GM12878 (cell line): Measurements from ENCODE around the gene MXRA7. TPM values are rescaled to one million over a fixed set of nuclear protein-coding genes. Genes with fewer than 3 reads are reported as not detected.

Experiments used
- ATAC-seq: fragments of 200-7000 bp; cut with Tn5 transposase; 3 replicates; pipeline ENCODE4 v1.9.1; 2020; ENCODE audit warnings: mild to moderate bottlenecking, moderate library complexity
- BruUV-seq: library from RNA; stranded (reverse); fragments of 400-500 nt; replicated peaks from 2 replicates; lab custom pipeline; 2021; lab: Mats Ljungman, UMichigan
- CTCF ChIA-PET: fragments of 300-600 bp; sonication (Branson Sonifier 250); formaldehyde crosslinking; extraction: SDS; loops from one replicate; lab custom pipeline; 2021; ENCODE audit warnings: inconsistent platforms; lab: Yijun Ruan, JAX
- POLR2A ChIA-PET: fragments of 350-600 bp; formaldehyde crosslinking; extraction: SDS; loops from one replicate; lab custom pipeline; 2021; ENCODE audit warnings: inconsistent platforms; lab: Charles Lee
- RAD21 ChIA-PET: fragments of 300-600 bp; sonication (Branson Sonifier 250); formaldehyde crosslinking; loops from one replicate; lab custom pipeline; 2023; ENCODE audit warnings: antibody characterized with exemption; ENCODE audit not compliant: unreplicated experiment; lab: Charles Lee
- SMC1A ChIA-PET: fragments of 300-600 bp; sonication (Branson Sonifier 250); formaldehyde crosslinking; loops from one replicate; lab custom pipeline; 2023; ENCODE audit not compliant: unreplicated experiment, uncharacterized antibody; lab: Charles Lee
- DNase-seq: peaks from one replicate; pipeline ENCODE4 v3.0.0-alpha.2; 2011; ENCODE audit warnings: low read depth, low spot score
- FAIRE-seq: peaks from 3 replicates; lab custom pipeline; 2011; peaks lifted over from hg19 to GRCh38; lab: Jason Lieb, UNC
- H2AFZ ChIP-seq: 2 replicates; pipeline ENCODE4 v1.6.0; 2011; ENCODE audit warnings: low read depth, low read length, control low read depth; ENCODE audit not compliant: control insufficient read depth
- H3K27ac ChIP-seq: 2 replicates; pipeline ENCODE4 v1.5.1; 2011; ENCODE audit warnings: control low read depth; ENCODE audit not compliant: control insufficient read depth, insufficient read depth
- H3K27me3 ChIP-seq, 2 experiments: replicated peaks in 1 of 2; 2 replicates each; pipeline versions ENCODE4 v1.6.0 to v1.6.1; 2011; ENCODE audit warnings: low read length in 1 of 2; ENCODE audit not compliant: control insufficient read depth in 2 of 2, insufficient read depth in 2 of 2
- H3K36me3 ChIP-seq, 2 experiments: 2 replicates each; pipeline ENCODE4 v1.5.1; 2011; ENCODE audit warnings: low read length in 1 of 2; ENCODE audit not compliant: control insufficient read depth in 2 of 2, insufficient read depth in 2 of 2
- H3K4me1 ChIP-seq: 2 replicates; pipeline ENCODE4 v1.6.1; 2011; ENCODE audit warnings: mild to moderate bottlenecking, low read length, moderate library complexity, mixed read lengths; ENCODE audit not compliant: control insufficient read depth, insufficient read depth
- H3K4me2 ChIP-seq: 2 replicates; pipeline ENCODE4 v1.6.0; 2011; ENCODE audit warnings: control low read depth; ENCODE audit not compliant: control insufficient read depth, insufficient read depth
- H3K4me3 ChIP-seq: fragments of 200-600 bp; sonication (generic); 2 replicates; pipeline ENCODE4 v1.5.1; 2016
- H3K79me2 ChIP-seq: 2 replicates; pipeline ENCODE4 v1.6.0; 2011; ENCODE audit warnings: low read length; ENCODE audit not compliant: control insufficient read depth, insufficient read depth
- H3K9ac ChIP-seq: 2 replicates; pipeline ENCODE4 v1.8.0; 2011; ENCODE audit warnings: low read length, control low read depth, mixed read lengths; ENCODE audit not compliant: control insufficient read depth, insufficient read depth
- H3K9me3 ChIP-seq: replicated peaks from 3 replicates; pipeline ENCODE4 v1.5.1; 2011; ENCODE audit warnings: mild to moderate bottlenecking, low read length; ENCODE audit not compliant: control insufficient read depth, insufficient read depth
- H4K20me1 ChIP-seq: 2 replicates; pipeline ENCODE4 v1.6.0; 2011; ENCODE audit not compliant: control insufficient read depth, insufficient read depth
- ATF7 ChIP-seq: fragments of 450-650 bp; IDR thresholded peaks from 2 replicates; pipeline ENCODE4 v1.6.1; 2016; ENCODE audit warnings: low read depth, mild to moderate bottlenecking
- BHLHE40 ChIP-seq, 2 experiments: fragments of 450-650 bp in 1 of 2; IDR thresholded peaks; 2 replicates each; pipeline ENCODE4 v1.6.1; 2011 to 2017; ENCODE audit warnings: low read depth in 2 of 2, borderline replicate concordance in 1 of 2, improper control_type of control experiment in 1 of 2, low read length in 1 of 2, mild to moderate bottlenecking in 1 of 2
- CHD2 ChIP-seq: IDR thresholded peaks from 2 replicates; pipeline ENCODE4 v1.6.1; 2011; ENCODE audit warnings: low read depth, low read length, improper control_type of control experiment, borderline replicate concordance
- EP300 ChIP-seq, 2 experiments: fragments of 150-350 bp in 1 of 2; IDR thresholded peaks; 2 replicates each; pipeline ENCODE4 v1.6.1; 2011 to 2012; ENCODE audit warnings: low read depth in 2 of 2, low read length in 2 of 2, borderline replicate concordance in 1 of 2, improper control_type of control experiment in 1 of 2, inconsistent platforms in 1 of 2; ENCODE audit not compliant: control insufficient read depth in 1 of 2
- ESRRA ChIP-seq: IDR thresholded peaks from 2 replicates; pipeline ENCODE4 v1.6.1; 2012; ENCODE audit warnings: mild to moderate bottlenecking, low read length, improper control_type of control experiment
- RAD21 ChIP-seq: IDR thresholded peaks from 2 replicates; pipeline ENCODE4 v1.6.1; 2011; ENCODE audit warnings: mild to moderate bottlenecking, low read depth, low read length, moderate library complexity; ENCODE audit not compliant: insufficient read depth
- RBBP5 ChIP-seq: fragments of 200-600 bp; sonication (generic); conservative IDR thresholded peaks from 2 replicates; pipeline ENCODE4 v1.6.1; 2016
- TBL1XR1 ChIP-seq: IDR thresholded peaks from 2 replicates; pipeline ENCODE4 v1.6.1; 2012; ENCODE audit warnings: low read depth, low read length, improper control_type of control experiment
- TCF7 ChIP-seq: IDR thresholded peaks from 2 replicates; pipeline ENCODE4 v1.6.1; 2014; ENCODE audit warnings: antibody characterized with exemption, borderline replicate concordance
- WGBS: methylation state at CpG from one replicate; pipeline ENCODE4 v1.1.6; 2016; ENCODE audit warnings: low lambda C conversion rate; ENCODE audit not compliant: insufficient replicate concordance, insufficient coverage; ENCODE audit errors: missing lambda C conversion rate; 5-methylcytosine and 5-hydroxymethylcytosine counted together
- in situ Hi-C: fragments of 300-500 bp; cut with MboI; formaldehyde crosslinking; loops from 9 replicates; pipeline ENCODE4 v1.14.3; 2018; ENCODE audit warnings: mixed read lengths
- intact Hi-C: fragments of 100-400 bp; cut with micrococcal nuclease; formaldehyde crosslinking; loops from one replicate; pipeline ENCODE4 v1.14.2; 2022; ENCODE audit not compliant: unreplicated experiment
- polyA plus RNA-seq, 11 experiments: library from polyadenylated mRNA; depleted of rRNA in 4 of 11; unstranded in 6 of 11; stranded (reverse) in 5 of 11; fragments of >200 nt; fragmentation: Nextera tagmentation in 4 of 11; fragmentation: Illumina TruSeq in 1 of 11; extraction: Ambion mirVana in 4 of 11; extraction: Trizol in 1 of 11; gene quantifications; 1 replicate in 1 of 11; 2 replicates in 10 of 11; pipeline versions ENCODE4 v1.2.1 to v1.2.3, GENCODE V29; 2011 to 2016; ENCODE audit warnings: inconsistent platforms in 2 of 11, missing spikeins in 2 of 11, low read depth in 1 of 11
- total RNA-seq, 4 experiments: library from RNA; depleted of rRNA in 3 of 4; stranded (reverse); fragments of >200 nt in 3 of 4; fragmentation: Illumina TruSeq in 1 of 4; extraction: Trizol in 1 of 4; gene quantifications; 2 replicates each; pipeline versions ENCODE4 v1.2.1 to v1.2.3, GENCODE V29; 2013 to 2021
- TF ChIP-seq, protein P1 (sequence below): IDR thresholded peaks from 2 replicates; pipeline ENCODE4 v1.6.1; 2011; ENCODE audit warnings: low read depth, low read length, improper control_type of control experiment, borderline replicate concordance
- TF ChIP-seq, protein P2 (sequence below): fragments of 450-650 bp; conservative IDR thresholded peaks from 2 replicates; pipeline ENCODE4 v1.6.1; 2017; ENCODE audit warnings: mild to moderate bottlenecking, moderate library complexity
- TF ChIP-seq, protein P3 (sequence below): fragments of 450-650 bp; IDR thresholded peaks from 2 replicates; pipeline ENCODE4 v1.6.1; 2017; ENCODE audit warnings: antibody characterized with exemption, mild to moderate bottlenecking, moderate library complexity
- TF ChIP-seq, protein P4 (sequence below): fragments of 150-350 bp; IDR thresholded peaks from 2 replicates; pipeline ENCODE4 v1.6.1; 2014; ENCODE audit warnings: mild to moderate bottlenecking, low read depth, low read length
- TF ChIP-seq, protein P5 (sequence below): IDR thresholded peaks from 2 replicates; pipeline ENCODE4 v1.6.1; 2011; ENCODE audit warnings: mild to moderate bottlenecking, low read depth, low read length, moderate library complexity; ENCODE audit not compliant: insufficient replicate concordance

MXRA7 gene
- total and polyA plus RNA-seq, 10 of the 15 experiments (the other 5 are each of a cell fraction or from before 2014, with no cell fraction given) = 0.03 to 2.0 (median 0.33) TPM

DNA sequence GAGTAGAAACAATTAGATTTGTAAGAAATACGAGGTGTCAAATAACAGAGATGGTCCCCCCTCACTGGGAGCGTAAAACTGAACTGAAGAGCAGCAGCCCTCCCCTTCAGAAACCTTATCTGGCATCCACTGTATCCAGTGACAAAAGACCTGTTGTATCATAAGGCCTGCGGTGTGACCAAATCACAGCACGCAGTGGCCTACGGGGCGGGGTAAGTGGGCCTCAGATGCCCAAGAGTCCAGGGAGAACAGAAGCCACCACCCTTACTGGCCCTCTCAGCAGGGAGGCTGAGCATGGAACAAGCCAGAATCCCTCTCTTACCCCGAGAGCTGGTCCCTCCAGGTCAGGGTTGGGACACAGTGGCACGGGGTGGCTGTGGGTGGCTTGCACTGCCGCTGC, 10.2 kb upstream of the MXRA7 start:
- Histone ChIP-seq H3K27me3 (no peaks in the 10 kb centered on the region), H3K4me3 (no peak overlapping the region), H3K36me3 (peaks cover 15 to 44% of the 10 kb centered on the region in 2 experiments), H3K79me2 (peaks cover 27% of the 10 kb centered on the region), H3K27ac (no peak overlapping the region), H3K9me3 (no peaks in the 10 kb centered on the region), H3K4me2 (no peak overlapping the region), H3K4me1 (no peaks in the 10 kb centered on the region), H4K20me1 (no peaks in the 10 kb centered on the region), H3K9ac (no peak overlapping the region), H2AFZ (no peak overlapping the region)
- DNase-seq (no peak), ATAC-seq (no peak), FAIRE-seq (no peak)
- ChIA-PET RAD21 (no interaction called here), SMC1A (interaction anchor here (1.5 kb wide), 1 partner anchor 8 kb away, joined by 3 read pairs; no protein-coding TSS in a partner anchor), POLR2A (interaction anchor here (1.9 kb wide), 1 partner anchor 12 kb away, joined by 5 read pairs; no protein-coding TSS in a partner anchor), CTCF (no interaction called here)
- in situ Hi-C loops = no loop called here
- WGBS = 98% methylated on average over 9 of the region's 9 CpGs
- TF ChIP-seq ATF7 = no peak
- TF ChIP-seq, protein P1, sequence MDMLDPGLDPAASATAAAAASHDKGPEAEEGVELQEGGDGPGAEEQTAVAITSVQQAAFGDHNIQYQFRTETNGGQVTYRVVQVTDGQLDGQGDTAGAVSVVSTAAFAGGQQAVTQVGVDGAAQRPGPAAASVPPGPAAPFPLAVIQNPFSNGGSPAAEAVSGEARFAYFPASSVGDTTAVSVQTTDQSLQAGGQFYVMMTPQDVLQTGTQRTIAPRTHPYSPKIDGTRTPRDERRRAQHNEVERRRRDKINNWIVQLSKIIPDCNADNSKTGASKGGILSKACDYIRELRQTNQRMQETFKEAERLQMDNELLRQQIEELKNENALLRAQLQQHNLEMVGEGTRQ = no peak
- TF ChIP-seq, protein P2, sequence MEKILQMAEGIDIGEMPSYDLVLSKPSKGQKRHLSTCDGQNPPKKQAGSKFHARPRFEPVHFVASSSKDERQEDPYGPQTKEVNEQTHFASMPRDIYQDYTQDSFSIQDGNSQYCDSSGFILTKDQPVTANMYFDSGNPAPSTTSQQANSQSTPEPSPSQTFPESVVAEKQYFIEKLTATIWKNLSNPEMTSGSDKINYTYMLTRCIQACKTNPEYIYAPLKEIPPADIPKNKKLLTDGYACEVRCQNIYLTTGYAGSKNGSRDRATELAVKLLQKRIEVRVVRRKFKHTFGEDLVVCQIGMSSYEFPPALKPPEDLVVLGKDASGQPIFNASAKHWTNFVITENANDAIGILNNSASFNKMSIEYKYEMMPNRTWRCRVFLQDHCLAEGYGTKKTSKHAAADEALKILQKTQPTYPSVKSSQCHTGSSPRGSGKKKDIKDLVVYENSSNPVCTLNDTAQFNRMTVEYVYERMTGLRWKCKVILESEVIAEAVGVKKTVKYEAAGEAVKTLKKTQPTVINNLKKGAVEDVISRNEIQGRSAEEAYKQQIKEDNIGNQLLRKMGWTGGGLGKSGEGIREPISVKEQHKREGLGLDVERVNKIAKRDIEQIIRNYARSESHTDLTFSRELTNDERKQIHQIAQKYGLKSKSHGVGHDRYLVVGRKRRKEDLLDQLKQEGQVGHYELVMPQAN = no peak
- no peak for TF ChIP-seq TBL1XR1
- TF ChIP-seq, protein P3, sequence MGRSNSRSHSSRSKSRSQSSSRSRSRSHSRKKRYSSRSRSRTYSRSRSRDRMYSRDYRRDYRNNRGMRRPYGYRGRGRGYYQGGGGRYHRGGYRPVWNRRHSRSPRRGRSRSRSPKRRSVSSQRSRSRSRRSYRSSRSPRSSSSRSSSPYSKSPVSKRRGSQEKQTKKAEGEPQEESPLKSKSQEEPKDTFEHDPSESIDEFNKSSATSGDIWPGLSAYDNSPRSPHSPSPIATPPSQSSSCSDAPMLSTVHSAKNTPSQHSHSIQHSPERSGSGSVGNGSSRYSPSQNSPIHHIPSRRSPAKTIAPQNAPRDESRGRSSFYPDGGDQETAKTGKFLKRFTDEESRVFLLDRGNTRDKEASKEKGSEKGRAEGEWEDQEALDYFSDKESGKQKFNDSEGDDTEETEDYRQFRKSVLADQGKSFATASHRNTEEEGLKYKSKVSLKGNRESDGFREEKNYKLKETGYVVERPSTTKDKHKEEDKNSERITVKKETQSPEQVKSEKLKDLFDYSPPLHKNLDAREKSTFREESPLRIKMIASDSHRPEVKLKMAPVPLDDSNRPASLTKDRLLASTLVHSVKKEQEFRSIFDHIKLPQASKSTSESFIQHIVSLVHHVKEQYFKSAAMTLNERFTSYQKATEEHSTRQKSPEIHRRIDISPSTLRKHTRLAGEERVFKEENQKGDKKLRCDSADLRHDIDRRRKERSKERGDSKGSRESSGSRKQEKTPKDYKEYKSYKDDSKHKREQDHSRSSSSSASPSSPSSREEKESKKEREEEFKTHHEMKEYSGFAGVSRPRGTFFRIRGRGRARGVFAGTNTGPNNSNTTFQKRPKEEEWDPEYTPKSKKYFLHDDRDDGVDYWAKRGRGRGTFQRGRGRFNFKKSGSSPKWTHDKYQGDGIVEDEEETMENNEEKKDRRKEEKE = no peak
- no peak for TF ChIP-seq RBBP5
- no peak for TF ChIP-seq TCF7
- TF ChIP-seq RAD21 = no peak
- no peak for TF ChIP-seq EP300 (IDR thresholded peaks at IDR 0.05; ENCODE audit: borderline replicate concordance in 1 of 2, control insufficient read depth in 1 of 2, low read depth in 2 of 2, low read length in 2 of 2)
- TF ChIP-seq BHLHE40 (IDR thresholded peaks at IDR 0.05; ENCODE audit: borderline replicate concordance in 1 of 2, low read depth in 2 of 2, low read length in 1 of 2) = no peak
- no peak for TF ChIP-seq ESRRA
- TF ChIP-seq, protein P4, sequence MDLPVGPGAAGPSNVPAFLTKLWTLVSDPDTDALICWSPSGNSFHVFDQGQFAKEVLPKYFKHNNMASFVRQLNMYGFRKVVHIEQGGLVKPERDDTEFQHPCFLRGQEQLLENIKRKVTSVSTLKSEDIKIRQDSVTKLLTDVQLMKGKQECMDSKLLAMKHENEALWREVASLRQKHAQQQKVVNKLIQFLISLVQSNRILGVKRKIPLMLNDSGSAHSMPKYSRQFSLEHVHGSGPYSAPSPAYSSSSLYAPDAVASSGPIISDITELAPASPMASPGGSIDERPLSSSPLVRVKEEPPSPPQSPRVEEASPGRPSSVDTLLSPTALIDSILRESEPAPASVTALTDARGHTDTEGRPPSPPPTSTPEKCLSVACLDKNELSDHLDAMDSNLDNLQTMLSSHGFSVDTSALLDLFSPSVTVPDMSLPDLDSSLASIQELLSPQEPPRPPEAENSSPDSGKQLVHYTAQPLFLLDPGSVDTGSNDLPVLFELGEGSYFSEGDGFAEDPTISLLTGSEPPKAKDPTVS = no peak
- no peak for TF ChIP-seq CHD2
- TF ChIP-seq, protein P5, sequence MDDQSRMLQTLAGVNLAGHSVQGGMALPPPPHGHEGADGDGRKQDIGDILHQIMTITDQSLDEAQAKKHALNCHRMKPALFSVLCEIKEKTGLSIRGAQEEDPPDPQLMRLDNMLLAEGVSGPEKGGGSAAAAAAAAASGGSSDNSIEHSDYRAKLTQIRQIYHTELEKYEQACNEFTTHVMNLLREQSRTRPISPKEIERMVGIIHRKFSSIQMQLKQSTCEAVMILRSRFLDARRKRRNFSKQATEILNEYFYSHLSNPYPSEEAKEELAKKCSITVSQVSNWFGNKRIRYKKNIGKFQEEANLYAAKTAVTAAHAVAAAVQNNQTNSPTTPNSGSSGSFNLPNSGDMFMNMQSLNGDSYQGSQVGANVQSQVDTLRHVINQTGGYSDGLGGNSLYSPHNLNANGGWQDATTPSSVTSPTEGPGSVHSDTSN = no peak
- intact Hi-C loops = no loop called here
- no TSS peak for BruUV-seq
